Endothelial cell (in vitro differentiated cells): ENCODE data around the gene ITGB1. TPM values are rescaled to one million over a fixed set of nuclear protein-coding genes. Genes with fewer than 3 reads are reported as not detected.

Source experiments
- DNase-seq: peaks from one replicate; pipeline ENCODE4 v3.0.0; 2021; ENCODE audit warnings: low spot score
- H3K27ac Mint-ChIP-seq: one replicate; pipeline ENCODE4 v1.8.0; 2021; ENCODE audit warnings: mixed read lengths, inconsistent platforms; ENCODE audit not compliant: unreplicated experiment
- H3K27me3 Mint-ChIP-seq: one replicate; pipeline ENCODE4 v1.8.0; 2021; ENCODE audit warnings: mild to moderate bottlenecking, moderate library complexity, mixed read lengths, inconsistent platforms; ENCODE audit not compliant: unreplicated experiment
- H3K36me3 Mint-ChIP-seq: one replicate; pipeline ENCODE4 v1.8.0; 2021; ENCODE audit warnings: mild to moderate bottlenecking, low read depth, mixed read lengths, inconsistent platforms; ENCODE audit not compliant: unreplicated experiment
- H3K4me1 Mint-ChIP-seq: one replicate; pipeline ENCODE4 v1.8.0; 2021; ENCODE audit warnings: mild to moderate bottlenecking, mixed read lengths, inconsistent platforms; ENCODE audit not compliant: unreplicated experiment
- H3K4me3 Mint-ChIP-seq: one replicate; pipeline ENCODE4 v1.8.0; 2021; ENCODE audit warnings: mild to moderate bottlenecking, mixed read lengths, inconsistent platforms; ENCODE audit not compliant: unreplicated experiment
- H3K9me3 Mint-ChIP-seq: one replicate; pipeline ENCODE4 v1.8.0; 2021; ENCODE audit warnings: mixed read lengths, inconsistent platforms; ENCODE audit not compliant: unreplicated experiment
- total RNA-seq: library from RNA; stranded (reverse); fragmentation: NEBNext Ultra II Directional; extraction: Animal tissue kit (Norgen Biotek cat#: 25700); gene quantifications from one replicate; pipeline ENCODE4 v1.2.1, GENCODE V29; 2021; ENCODE audit not compliant: unreplicated experiment
- TF ChIP-seq, protein P1 (sequence below): fragments of 200-600 bp; sonication (generic); IDR thresholded peaks from one replicate; pipeline ENCODE4 v1.5.0; 2021; ENCODE audit warnings: antibody characterized with exemption; ENCODE audit not compliant: unreplicated experiment

Gene ITGB1
- total RNA-seq, 1 donor from 2014 or later = 504 TPM

DNA sequence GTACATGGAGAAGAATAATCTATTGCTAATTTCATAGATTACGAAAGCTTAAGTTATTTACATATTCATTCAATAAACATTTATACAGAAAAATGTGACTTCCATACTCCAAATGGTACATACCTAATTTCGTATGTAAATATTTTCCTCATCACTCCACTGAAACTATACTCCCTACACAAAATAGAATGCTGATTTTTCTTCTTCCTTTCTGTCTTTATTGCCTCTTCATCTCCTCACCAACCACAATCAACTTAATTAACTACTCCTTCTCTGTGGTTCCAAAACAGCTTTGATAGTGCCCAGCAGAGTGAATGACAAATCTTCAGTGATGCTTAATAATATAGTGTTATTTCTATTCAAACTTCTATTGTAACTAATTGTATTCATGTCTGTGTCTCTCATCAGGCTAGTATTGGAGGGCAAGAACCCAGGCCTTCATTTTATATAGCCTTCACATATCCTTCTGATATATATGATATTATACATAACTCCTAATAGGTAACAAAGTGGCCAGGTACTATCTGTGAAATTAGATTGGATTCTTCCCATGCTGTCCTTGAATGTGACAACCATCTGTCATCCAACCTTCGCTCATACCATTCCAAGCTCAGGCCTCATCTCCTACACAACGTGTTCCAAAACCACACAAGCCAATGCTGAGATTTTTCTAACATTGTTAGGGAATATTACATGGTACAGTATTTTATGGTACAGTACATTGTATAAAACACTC is 5.3 kb downstream of the ITGB1 start:
- Mint-ChIP-seq H3K27me3 (peaks cover 8% of the 10 kb centered on the region), H3K4me3 (no peak overlapping the region), H3K36me3 (peaks cover 5% of the 10 kb centered on the region), H3K4me1 (peaks cover 72% of the 10 kb centered on the region), H3K9me3 (peaks cover 4% of the 10 kb centered on the region), H3K27ac (peak overlapping the region; percentile 44)
- TF ChIP-seq, protein P1, sequence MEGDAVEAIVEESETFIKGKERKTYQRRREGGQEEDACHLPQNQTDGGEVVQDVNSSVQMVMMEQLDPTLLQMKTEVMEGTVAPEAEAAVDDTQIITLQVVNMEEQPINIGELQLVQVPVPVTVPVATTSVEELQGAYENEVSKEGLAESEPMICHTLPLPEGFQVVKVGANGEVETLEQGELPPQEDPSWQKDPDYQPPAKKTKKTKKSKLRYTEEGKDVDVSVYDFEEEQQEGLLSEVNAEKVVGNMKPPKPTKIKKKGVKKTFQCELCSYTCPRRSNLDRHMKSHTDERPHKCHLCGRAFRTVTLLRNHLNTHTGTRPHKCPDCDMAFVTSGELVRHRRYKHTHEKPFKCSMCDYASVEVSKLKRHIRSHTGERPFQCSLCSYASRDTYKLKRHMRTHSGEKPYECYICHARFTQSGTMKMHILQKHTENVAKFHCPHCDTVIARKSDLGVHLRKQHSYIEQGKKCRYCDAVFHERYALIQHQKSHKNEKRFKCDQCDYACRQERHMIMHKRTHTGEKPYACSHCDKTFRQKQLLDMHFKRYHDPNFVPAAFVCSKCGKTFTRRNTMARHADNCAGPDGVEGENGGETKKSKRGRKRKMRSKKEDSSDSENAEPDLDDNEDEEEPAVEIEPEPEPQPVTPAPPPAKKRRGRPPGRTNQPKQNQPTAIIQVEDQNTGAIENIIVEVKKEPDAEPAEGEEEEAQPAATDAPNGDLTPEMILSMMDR = no peak
- DNase-seq = no peak

DNA sequence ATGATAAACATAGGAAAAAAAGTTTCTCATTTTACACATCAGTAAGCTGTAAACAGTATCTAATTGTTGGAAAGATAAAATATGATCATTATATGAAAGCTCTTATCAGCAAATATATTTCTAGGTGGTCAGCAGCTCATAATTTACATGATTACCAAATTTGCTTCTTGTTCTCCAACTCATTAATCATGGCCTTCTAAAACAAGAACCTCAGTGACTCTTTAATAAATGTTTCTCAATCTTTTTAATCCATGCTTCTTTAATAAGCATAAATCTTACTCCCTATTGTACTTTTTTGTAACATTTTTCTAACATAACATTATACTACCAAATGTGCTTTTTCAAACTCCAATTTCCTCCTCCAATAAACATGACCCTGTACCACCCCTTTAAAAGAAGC is 5.9 kb downstream of the ITGB1 start:
- peak overlapping the region; percentile 58 for H3K27ac Mint-ChIP-seq
- peaks cover 5% of the 10 kb centered on the region for H3K36me3 Mint-ChIP-seq
- peaks cover 71% of the 10 kb centered on the region for H3K4me1 Mint-ChIP-seq
- H3K9me3 Mint-ChIP-seq = peaks cover 4% of the 10 kb centered on the region
- TF ChIP-seq, protein P1 = no peak
- H3K4me3 Mint-ChIP-seq = peak overlapping the region; percentile 33
- peaks cover 6% of the 10 kb centered on the region for H3K27me3 Mint-ChIP-seq
- DNase-seq = no peak

DNA sequence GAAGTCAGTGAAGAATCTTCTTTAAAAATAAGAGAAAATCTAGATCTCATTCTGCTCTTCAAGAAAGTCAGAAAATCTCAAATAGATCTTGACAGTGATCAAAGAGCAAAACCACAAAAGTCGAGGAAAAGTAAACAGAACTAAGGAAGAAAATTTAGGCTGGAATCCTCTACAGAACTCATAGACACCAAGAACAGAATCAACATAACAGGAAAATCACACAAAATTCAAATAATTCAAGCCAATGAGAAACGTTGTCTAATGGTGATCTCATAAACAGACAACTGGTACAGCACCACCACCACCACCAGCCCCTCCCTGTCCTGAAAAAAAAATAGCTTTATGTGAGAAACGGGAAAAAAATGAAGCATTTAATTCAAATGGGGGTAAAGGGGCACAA is 6.9 kb downstream of the ITGB1 start:
- Mint-ChIP-seq H3K9me3 (peaks cover 4% of the 10 kb centered on the region), H3K36me3 (peaks cover 5% of the 10 kb centered on the region), H3K4me3 (peak overlapping the region; percentile 35), H3K27ac (peak overlapping the region; percentile 87), H3K27me3 (peaks cover 5% of the 10 kb centered on the region), H3K4me1 (peaks cover 70% of the 10 kb centered on the region)
- no peak for DNase-seq
- TF ChIP-seq, protein P1 = no peak

DNA sequence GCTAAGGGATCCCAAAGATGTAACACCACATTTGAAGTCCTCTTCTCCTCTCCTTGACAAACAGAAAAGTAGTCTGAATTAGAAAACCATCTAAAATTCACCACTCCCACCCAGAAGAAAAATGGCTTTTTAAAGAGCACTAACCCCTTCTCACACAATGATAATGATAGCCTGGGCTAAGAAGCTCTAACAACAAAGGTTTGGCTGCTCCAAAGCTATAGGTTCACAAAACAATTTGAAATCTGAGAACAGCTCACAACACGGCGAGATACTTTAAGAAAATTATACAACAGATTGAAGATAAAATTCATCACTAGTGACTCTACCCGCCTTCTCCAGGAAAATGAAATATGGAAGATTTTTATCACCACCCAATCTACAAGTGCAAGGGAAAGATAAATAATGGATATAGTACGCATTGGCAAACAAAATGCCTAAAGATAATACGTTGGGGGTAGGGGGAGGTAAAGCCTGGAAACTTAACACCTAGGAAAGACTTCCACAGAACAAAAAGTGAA is 7.4 kb downstream of the ITGB1 start:
- peaks cover 67% of the 10 kb centered on the region for H3K4me1 Mint-ChIP-seq

DNA sequence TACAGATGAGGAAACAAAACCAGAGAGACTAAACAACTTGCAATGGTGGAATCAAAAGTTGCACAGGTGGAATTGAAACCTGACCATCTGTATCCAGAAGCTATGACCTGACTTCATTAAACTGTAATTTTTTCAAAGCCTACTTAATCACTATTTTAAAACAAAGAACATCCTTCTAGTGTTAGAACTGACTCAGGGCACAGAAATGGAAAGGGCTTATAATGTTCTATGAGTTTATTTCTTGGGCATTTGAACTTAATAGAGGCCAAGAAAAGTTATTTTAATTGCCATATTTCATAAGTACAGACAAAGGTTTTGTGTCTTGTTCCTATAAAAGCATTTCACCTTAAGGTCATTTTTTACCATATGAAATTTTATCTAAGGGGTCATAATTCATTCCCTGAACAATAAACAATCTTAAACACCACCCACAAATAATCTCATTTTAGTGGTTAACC is 8.8 kb downstream of the ITGB1 start:
- no peak for DNase-seq
- TF ChIP-seq, protein P1 = no peak
- Mint-ChIP-seq H3K9me3 (no peaks in the 10 kb centered on the region), H3K4me3 (no peak overlapping the region), H3K4me1 (peaks cover 62% of the 10 kb centered on the region), H3K27ac (no peak overlapping the region), H3K36me3 (peaks cover 4% of the 10 kb centered on the region), H3K27me3 (peaks cover 5% of the 10 kb centered on the region)

More for the DNA sequence above, 7.4 kb downstream of the ITGB1 start:
- Mint-ChIP-seq H3K36me3 (peaks cover 5% of the 10 kb centered on the region), H3K27me3 (peaks cover 5% of the 10 kb centered on the region), H3K27ac (peak overlapping the region; percentile 87), H3K4me3 (peak overlapping the region; percentile 35), H3K9me3 (peaks cover 4% of the 10 kb centered on the region)
- TF ChIP-seq, protein P1 = no peak
- DNase-seq = no peak
